ENCODE results near the gene BPHL.
"Not testable (repeated sequence)": the region's sequence is repeated elsewhere in the genome, so short reads cannot be mapped to it uniquely, and the experiment has no call there.

BPHL gene

GRCh38 chr6:3156184-3157130 lies 37.9 kb downstream of the BPHL start:
- DNase-seq (ENCODE audit: low spot score): peak; percentile 27

- peak; percentile 99 for DNase-seq (ENCODE audit: low spot score)
Measured at GRCh38 chr6:3157131-3157933, 38.8 kb downstream of the BPHL start, which contains the start of gene TUBB2A. Gene TUBB2A (minus strand): TSS chr6:3157544. CDS start chr6:3157463, 81 bp downstream.

GRCh38 chr6:3159805-3160781 lies 41.6 kb downstream of the BPHL start:
- no peak for DNase-seq (ENCODE audit: low spot score)

- DNase-seq (ENCODE audit: low spot score): no peak
Measured at GRCh38 chr6:3162067-3162497, 43.6 kb downstream of the BPHL start.

GRCh38 chr6:3162565-3163247 lies 44.2 kb downstream of the BPHL start:
- DNase-seq (ENCODE audit: low spot score): peak; percentile 93

- DNase-seq (ENCODE audit: low spot score): no peak
Measured at GRCh38 chr6:3163248-3163594, 44.7 kb downstream of the BPHL start.

- no peak for DNase-seq (ENCODE audit: low spot score)
Measured at GRCh38 chr6:3164388-3164787, 45.9 kb downstream of the BPHL start.

GRCh38 chr6:3165631-3166534 lies 47.4 kb downstream of the BPHL start:
- DNase-seq (ENCODE audit: low spot score): no peak

- not testable (repeated sequence) for DNase-seq (ENCODE audit: low spot score)
Measured at GRCh38 chr6:3166535-3167225, 48.2 kb downstream of the BPHL start.

- DNase-seq (ENCODE audit: low spot score): not testable (repeated sequence)
Measured at GRCh38 chr6:3168046-3168445, 49.5 kb downstream of the BPHL start.

- not testable (repeated sequence) for DNase-seq (ENCODE audit: low spot score)
Measured at GRCh38 chr6:3170676-3171075, 52.2 kb downstream of the BPHL start.

- not testable (repeated sequence) for DNase-seq (ENCODE audit: low spot score)
Measured at GRCh38 chr6:3171313-3172175, 53.0 kb downstream of the BPHL start.

- DNase-seq (ENCODE audit: low spot score): not testable (repeated sequence)
Measured at GRCh38 chr6:3172789-3173188, 54.3 kb downstream of the BPHL start.

GRCh38 chr6:3173636-3174089 lies 55.2 kb downstream of the BPHL start:
- not testable (repeated sequence) for DNase-seq (ENCODE audit: low spot score)

- DNase-seq (ENCODE audit: low spot score): no peak
Measured at GRCh38 chr6:3175715-3176402, 57.3 kb downstream of the BPHL start.

GRCh38 chr6:3176562-3177355 lies 58.2 kb downstream of the BPHL start:
- peak; percentile 77 for DNase-seq (ENCODE audit: low spot score)

GRCh38 chr6:3178666-3179065 lies 60.2 kb downstream of the BPHL start:
- DNase-seq (ENCODE audit: low spot score): not testable (repeated sequence)
